Stimulated activated CD8-positive, alpha-beta memory T cell treated with anti-CD3 and anti-CD28 coated beads, Interleukin-12 subunit alpha, Interleukin-12 subunit beta, amount 100 ng/mL, for 24 hours (primary cell): ENCODE measurements around the gene PIGBOS1.
"Not testable (repeated sequence)": the region's sequence is repeated elsewhere in the genome, so short reads cannot be mapped to it uniquely, and the experiment has no call there.

ENCODE experiments used
- DNase-seq: peaks from one replicate; pipeline ENCODE4 v3.0.0-alpha.2; 2020; ENCODE audit errors: extremely low read depth

PIGBOS1 gene, protein sequence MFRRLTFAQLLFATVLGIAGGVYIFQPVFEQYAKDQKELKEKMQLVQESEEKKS

DNA sequence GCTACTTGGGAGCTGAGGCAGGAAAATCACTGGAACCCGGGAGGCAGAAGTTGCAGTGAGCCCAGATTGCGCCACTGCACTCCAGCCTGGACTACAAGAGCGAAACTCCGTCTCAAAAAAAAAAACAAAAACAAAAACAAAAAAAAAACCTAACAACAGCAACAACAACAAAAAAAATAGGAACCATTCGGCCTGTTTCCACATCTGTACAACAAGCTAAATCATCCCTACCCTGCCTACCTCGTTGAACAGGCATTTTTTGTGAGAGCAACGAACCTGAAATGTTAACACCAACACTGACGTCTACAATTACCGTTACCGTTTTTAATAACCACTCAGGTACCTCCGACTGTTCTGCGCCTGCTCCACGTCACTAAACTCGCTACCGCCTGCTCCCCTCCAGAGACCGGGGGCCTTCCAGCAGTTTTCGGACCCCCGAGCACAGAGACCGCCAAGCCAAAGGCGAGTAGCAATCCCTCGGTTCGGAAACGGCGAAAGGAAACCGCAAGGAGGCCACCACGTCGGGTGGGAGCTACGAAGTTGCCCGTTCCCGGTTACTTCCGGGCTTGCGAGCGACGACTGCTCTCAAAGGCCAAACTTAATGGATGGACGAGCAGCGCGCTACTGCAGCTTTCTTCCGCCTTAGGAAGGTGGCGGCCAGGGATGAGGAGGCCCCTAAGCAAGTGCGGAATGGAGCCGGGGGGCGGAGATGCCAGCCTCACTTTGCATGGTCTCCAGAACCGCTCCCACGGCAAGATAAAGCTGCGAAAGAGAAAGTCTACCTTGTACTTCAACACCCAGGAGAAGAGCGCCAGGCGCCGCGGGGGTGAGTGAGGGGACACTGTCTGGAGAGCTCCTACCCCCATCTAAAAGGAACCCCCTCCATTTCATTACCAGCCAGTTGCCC lies at the start of gene PIGBOS1, which contains the start of gene PIGB:
Gene PIGBOS1, minus strand, starts transcription at position 536 of the 907 bp plus-strand sequence. CDS start 1,331 bp downstream, outside the sequence.
Gene PIGB, plus strand, starts transcription at position 635 of the 907 bp plus-strand sequence. Its CDS starts 29 bp downstream, at position 664.
- DNase-seq = peak; percentile 47

DNA sequence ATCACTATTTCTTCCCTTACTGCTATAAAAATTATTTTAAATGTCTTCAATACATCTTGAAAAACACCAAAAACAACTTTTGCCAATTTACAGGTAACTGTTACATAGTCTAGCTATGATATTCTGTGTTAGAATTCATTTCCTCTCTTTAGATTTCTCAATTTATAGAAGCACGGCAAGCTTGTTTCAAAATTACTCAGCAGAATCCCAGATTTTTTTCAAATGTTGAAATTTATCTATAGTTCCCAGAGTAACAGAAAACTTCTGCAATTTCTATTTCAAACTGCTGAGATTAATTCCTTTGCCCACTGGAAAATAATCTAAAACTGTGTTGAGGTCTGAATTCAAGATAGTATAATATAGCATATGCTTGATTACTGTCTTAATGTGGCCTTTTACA lies 48.1 kb upstream of the PIGBOS1 start:
- DNase-seq = no peak

DNA sequence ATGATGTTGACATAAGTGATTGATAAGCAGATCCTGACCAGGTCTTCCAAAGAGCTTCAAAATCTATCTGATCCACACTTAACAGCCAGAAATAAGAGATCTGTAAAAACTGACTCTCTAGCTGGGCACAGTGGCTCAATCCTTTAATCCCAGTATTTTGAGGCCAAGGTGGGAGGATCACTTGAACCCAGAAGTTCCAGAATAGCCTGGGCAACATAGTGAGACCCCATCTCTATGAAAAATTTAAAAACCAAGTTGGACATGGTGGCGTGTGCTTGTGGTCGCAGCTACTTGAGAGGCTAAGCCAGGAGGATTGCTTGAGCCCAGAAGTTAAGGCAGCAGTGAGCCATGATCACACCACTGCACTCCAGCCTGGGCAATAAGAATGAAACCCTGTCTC lies 43.7 kb upstream of the PIGBOS1 start:
- no peak for DNase-seq

DNA sequence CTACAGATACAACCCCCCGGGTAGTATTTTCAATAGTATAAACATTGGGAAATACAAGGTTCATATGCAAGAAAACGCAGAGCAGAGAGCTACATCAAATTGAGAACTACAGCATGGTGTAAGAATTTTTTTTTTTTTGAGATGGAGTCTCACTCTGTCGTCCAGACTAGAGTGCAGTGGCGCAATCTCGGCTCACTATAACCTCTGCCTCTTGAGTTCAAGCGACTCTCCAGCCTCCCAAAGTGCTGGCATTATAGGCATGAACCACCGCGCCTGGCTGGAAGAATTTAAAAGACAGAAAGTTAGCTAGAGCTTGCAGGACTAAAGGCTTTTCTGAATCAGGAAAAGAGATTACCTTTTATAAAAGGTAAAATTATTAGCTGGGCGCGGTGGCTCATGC lies 42.1 kb upstream of the PIGBOS1 start:
- DNase-seq = no peak

DNA sequence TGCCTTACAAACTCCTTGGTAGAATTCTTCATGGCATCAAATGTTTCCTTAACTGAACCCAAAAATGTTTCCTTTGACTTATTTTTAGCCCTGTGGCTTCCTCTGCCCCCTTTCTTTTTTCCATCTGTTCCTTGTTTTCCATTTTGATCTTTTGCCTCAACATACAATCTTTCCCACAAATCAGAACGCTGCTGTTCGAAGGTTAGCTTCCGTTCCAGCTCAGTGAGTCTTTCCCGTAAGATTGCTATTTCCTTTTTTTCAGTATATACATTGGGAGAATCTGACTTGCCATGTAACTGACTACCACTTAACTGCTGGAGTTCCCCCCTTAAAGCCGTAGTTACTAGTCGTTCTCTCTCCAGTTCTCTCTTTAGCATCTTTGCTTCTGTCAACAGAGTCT lies 41.3 kb upstream of the PIGBOS1 start:
- DNase-seq = no peak

DNA sequence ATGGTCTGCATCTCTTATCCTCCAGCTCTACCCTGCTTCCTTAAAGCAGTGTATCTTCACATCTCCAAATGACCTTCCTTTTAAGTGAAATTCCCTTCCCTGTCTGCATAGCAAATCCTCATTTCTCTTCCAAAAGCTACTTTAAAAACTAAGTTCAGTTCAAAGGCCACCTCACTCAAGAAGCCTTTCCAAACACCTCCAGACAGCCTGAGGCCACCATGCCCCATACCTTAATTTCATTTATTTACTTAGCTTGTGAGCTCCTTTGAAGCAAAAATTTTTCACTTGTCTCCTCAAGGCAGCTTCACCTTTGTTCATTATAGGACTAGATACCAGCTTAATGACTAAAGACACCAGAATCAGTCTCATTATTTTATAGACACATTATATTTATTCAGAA lies 39.5 kb upstream of the PIGBOS1 start:
- DNase-seq = no peak

DNA sequence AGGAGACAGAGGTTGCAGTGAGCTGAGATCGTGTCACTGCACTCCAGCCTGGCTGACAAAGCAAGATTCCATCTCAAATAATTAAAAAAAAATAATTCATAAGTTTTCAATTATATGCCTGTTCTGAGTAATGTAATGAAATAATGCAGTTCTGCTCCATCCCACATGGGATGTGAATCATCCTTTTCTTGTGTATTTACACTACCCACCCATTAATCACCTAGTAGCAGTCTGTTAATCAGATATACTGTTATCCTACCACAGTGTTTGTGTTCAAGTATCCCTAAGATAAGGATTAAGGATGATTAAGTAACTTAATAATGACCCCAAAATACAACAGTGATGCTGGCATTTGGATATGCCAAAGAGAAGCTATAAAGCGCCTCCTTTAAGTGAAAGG lies 38.9 kb upstream of the PIGBOS1 start:
- DNase-seq = no peak

DNA sequence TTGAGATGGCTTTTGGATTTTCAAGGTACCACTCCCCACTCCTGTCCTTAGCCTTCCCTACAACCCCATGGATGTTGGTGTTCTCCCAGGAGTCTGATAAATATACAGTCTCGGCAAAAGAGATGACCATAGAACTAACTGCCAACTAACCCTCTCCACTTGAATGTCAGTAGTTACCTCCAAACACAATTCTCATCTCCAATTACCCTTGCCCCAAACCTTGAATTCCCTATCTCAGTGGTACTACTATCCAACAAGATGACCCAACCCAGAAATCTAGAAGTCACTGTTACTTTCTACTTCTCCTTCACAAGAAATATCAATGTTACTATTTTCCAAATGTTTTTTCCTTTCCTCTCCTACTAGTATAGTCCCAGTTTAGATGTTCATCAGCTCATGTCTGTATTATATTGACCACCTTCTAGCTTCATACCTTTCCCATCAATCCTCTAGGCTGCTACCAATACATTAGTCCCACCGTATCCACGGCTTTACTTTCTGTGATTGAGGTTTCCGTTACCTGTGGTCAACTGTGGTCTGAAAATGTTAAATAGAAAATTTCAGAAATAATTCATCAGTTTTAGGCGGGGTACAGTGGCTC lies 38.2 kb upstream of the PIGBOS1 start:
- no peak for DNase-seq

DNA sequence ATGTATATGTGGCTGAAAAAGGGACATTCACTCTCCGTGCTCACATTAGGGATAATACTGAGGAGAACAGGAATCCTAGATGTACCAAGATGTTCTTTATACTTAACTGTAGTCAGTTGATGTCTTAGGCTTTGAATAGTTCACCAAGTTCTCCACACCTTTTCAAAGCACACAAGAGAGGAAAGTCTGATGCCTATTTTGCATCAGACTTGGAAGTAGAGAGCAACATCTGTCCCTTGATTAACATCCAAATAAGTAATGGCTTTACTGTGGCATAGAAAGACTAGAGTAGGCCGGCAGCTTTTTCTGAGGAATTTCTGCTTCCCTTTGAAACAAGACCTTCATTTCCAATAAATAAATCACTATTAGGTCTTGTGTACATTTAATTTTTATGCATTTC lies 34.1 kb upstream of the PIGBOS1 start:
- DNase-seq = no peak

DNA sequence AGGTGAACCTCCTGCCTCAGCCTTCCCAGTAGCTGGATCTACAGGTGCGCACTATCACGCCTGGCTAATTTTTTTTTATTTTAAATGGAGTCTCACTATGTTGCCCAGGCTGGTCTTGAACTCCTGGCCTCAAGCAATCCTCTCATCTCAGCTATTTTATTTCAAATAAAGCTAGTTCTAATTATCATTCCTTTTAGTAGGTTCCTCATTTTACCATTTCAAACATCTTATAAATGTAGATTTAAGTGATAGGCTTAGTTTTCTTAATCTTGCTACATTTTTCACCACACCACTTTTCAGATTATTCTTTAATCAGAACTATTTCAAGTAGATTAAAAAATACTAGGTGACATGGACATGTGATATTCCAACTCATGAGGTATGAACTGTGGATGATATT lies 30.4 kb upstream of the PIGBOS1 start:
- no peak for DNase-seq

DNA sequence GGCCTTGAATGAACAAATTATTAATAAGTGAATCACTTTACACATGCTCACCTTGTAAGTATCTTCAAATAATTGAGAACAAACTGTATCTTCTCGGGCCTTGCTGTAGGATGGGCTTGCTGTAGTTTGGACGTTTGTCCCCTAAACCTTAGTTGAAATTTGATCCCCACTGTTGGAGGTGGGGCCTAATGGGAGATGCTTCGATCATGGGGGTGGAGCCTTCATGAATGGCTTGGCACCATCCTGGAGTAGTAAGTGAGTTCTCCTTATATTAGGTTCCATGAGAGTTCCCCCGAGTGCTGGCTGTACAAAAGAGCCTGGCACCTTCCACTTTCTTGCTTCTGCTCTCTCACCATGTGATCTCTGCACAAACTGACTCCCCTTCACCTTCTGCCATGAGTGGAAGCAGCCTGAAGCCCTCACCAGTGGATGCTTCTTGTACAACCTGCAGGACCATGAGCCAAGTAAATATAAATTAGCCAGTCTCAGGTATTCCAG lies 29.4 kb upstream of the PIGBOS1 start:
- DNase-seq = no peak

DNA sequence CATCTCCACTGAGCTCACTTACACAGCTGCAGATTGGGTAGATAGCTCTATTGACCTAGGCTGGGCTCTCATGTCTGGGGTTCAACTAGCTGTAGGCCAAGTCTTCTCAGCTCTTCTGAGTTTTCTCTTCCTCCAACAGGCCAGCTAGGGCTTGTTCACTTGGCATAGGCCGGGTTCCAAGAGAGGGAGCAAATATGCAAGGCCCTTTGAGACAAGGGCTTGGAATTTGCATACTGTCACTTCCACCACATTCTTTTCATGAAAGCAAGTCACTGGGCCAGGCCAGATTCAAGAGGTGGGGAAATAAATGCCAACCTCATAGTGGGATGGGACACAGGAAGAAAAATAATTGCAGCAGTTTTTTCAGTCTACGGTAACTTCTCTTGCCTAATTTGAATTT lies 25.3 kb upstream of the PIGBOS1 start:
- no peak for DNase-seq

DNA sequence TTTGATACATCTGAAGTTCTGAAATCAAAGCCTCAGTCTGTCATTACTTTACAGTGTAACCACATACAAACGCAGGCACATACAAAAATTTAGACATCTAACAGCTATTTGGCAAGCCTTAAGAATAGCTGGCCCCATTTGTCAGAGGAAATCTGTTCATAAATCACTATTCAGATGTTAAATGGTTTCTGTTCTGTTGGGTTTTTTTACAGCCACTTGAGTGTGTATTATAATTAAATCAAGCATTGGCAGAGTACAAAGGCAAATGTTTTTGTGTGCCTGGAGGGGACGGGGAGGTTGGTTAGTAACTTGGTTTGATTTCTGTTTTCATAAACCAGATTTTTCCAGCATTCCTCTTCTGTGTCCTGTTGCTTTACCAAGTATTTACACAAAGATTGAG lies 24.2 kb upstream of the PIGBOS1 start:
- DNase-seq = no peak

DNA sequence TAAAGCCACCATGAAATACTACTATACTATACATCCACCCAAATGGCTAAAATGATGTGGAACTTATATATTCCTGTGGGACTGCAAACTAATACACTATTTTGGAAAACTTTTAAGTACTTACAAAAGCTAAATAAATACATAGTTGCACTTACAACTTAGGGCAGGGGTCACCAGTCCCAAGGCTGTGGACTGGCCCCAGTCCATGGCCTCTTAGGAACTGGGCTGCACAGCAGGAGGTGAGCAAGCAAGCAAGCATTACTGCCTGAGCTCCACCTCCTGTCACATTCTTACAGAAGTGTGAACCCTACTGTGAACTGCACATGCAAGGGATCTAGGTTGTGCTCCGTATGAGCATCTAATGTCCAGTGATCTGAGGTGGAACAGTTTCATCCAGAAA lies 18.2 kb upstream of the PIGBOS1 start:
- no peak for DNase-seq

DNA sequence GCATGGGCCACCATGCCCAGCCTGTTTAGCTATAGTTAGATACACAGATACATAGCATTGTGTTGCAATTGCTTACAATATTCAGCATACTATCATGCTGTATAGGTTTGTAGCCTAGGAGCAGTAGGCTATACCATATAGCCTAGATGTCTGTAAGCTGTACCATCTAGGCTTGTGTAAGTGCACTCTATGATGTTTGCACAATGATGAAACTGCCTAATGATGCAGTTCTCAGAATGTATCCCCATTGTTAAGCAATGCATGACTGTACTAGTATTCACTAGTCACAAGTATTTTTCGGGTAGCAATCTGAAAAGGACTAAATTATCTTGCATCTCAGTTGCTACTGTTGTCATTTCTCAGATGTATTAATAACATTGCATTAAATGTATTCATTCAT lies 16.1 kb upstream of the PIGBOS1 start:
- DNase-seq = no peak

DNA sequence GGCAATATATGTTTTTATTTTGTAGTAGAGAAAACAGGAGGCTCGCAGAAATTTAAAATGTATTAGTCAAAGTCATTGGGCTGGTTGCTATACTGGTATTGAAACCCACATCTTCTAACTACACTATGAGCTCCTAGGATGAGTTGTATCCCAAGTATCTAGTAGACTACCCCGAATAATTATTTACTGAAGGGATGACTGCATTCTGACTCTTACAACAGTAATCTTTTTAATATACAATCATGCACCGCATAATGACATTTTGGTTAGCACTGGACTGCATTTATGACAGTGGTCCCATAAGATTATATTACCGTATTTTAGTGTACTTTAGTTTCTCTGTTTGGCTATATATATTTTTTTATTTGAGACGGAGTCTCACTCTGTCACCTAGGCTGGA lies 15.4 kb upstream of the PIGBOS1 start:
- no peak for DNase-seq

DNA sequence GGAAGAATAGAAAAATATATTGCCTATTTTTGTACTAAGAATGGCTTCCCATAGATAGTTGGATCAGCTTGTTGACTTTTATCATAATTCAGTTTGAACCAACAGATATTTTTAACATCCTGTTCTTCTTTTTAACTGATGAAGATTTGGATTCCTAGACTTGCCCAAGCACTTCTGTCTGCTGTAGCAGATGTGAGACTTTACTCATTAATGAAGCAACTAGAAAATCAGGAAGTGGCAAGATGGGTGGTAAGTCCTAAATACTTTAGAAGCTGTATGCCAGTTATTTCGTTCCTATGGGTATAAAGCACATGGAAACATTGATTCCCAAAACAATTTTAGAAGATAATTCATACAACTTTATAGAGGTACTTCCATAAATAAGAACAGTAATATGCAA lies 8.5 kb upstream of the PIGBOS1 start:
- DNase-seq = no peak

DNA sequence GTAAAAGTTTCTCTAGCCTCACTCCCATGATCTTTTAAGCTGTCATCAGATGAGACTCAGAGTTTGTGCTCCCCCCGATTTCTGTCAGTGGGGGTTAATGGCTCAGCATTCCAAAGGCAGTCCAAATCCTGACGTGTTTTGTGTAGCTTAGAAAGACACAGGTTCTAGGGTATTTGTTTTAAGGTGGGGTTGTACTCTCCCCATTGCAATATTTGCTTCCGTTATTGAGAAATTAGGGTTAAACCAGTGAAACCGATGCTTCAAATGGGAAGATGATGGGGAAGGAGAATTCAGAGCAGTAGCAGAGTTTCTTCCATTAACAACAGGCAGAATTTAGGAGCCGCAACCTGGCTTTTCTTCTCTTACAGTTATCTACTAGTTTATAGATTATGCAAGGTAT lies 3.5 kb upstream of the PIGBOS1 start:
- no peak for DNase-seq

DNA sequence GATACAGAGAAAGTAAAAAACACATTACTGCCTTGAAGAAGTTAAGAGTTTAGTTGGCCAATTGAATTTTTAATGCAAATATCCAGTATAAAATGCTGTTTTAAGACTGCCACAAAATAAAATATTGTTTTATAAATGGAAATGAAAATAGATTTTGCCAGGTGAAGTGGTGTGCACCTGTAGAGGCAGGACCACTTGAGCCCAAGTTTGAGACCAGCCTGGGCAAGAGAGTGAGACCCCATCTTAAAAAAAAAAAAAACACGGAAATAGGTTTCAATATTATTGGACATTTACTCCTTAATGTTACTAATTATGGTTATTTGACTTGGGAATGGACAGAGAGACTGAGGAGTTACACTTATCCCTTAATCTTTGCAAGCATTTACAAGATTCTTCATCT lies 2.0 kb upstream of the PIGBOS1 start:
- DNase-seq = no peak

DNA sequence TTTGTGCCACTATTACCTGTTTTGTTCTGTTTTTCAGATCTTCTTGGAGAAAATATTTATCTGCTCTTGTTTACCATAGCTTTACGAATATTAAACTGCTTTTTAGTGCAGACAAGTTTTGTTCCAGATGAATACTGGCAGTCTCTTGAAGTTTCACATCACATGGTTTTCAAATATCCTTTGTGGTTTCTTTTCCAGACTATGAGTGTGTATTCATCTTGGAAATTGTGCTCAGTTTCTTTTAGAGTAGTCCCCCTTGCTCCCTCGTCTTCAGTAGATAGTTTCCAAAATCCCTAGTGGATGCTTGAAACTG lies 1.3 kb upstream of the PIGBOS1 start:
- DNase-seq = no peak

DNA sequence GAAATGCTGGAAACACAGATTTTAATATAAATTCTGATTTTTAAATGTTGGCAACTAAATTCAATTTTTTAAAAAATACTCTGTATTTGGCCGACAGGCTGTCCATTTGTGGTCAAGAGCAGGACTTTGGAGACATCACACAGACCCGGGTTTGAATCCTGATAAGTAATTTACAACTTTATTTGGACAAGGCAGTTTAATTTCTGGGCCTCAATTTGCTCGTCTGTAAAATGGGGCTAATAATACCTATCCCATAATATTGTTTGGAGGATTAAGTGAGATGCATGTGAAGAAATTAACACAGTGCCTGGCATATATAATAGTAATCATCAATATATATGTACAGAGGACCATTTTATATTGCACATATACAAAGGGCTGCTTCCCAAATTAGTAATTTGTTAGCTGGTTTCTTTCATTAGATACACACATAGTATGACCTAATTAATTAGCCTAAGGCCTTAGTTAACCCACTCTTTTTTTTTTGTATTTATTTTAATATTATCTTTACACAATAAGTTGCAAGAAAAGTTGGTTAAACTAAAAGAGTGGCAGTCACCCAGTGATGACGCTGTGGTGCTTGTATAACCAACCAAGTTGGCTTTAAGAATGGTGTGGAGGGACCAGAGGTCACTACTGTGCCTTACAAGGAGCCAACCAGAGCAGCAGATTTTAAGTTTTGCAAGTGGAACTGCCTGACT lies 764 bp upstream of the PIGBOS1 start:
- no peak for DNase-seq

DNA sequence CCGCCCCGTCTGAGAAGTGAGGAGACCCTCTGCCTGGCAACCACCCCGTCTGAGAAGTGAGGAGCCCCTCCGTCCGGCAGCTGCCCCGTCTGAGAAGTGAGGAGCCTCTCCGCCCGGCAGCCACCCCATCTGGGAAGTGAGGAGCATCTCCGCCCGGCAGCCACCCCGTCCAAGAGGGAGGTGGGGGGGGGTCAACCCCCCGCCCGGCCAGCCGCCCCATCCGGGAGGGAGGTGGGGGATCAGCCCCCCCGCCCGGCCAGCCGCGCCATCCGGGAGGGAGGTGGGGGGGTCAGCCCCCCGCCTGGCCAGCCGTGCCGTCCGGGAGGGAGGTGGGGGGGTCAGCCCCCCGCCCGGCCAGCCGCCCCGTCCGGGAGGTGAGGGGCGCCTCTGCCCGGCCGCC lies 16.1 kb downstream of the PIGBOS1 start:
- DNase-seq = not testable (repeated sequence)

DNA sequence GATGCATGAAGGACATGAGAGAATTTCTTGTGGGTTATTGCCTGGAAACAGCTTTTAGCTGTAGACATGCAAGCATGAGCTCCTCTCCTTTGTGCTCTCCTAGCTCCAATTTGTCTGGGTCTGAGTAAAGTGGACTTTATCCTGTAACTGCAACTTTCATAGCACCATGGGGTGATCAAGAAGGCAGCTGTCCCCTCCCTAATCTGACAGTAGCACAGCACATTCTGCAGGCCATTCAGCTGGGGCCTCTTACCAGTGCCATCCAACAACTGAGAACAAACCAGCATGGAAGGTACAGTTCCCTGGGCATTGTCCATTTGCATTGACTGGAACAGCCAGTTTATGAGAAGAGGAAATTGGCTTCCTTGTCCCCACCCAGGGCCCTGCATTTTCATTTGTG lies 21.6 kb downstream of the PIGBOS1 start:
- no peak for DNase-seq
